Lung (tissue), 12 donors: ENCODE measurements around the gene DOCK3. TPM values are rescaled to one million over a fixed set of nuclear protein-coding genes. Genes with fewer than 3 reads are reported as not detected.

Source experiments
- ATAC-seq: fragments of 200-7000 bp; cut with Tn5 transposase; one replicate; pipeline ENCODE4 v1.9.1; 2020; ENCODE audit warnings: moderate number of reproducible peaks; ENCODE audit not compliant: insufficient read depth, low FRiP score
- DNase-seq, 3 donors: peaks; one replicate each; pipeline ENCODE4 v3.0.0-alpha.2; 2013 to 2017
- H3K27ac ChIP-seq, 2 donors: one replicate each; pipeline ENCODE4 v1.5.1; 2013; ENCODE audit warnings: mild to moderate bottlenecking in 2 of 2, moderate library complexity in 2 of 2, control low read depth in 1 of 2, inconsistent platforms in 1 of 2, low read depth in 1 of 2, low read length in 1 of 2
- H3K27me3 ChIP-seq, 3 donors: one replicate each; pipeline ENCODE4 v1.5.1; 2013; ENCODE audit warnings: low read length in 2 of 3; ENCODE audit not compliant: control insufficient read depth in 3 of 3, insufficient read depth in 3 of 3
- H3K36me3 ChIP-seq, 4 donors: one replicate each; pipeline ENCODE4 v1.5.1; 2013; ENCODE audit warnings: low read length in 4 of 4, mild to moderate bottlenecking in 1 of 4, moderate library complexity in 1 of 4; ENCODE audit not compliant: control insufficient read depth in 4 of 4, insufficient read depth in 4 of 4
- H3K4me1 ChIP-seq, 5 donors: one replicate each; pipeline ENCODE4 v1.5.1; 2013; ENCODE audit warnings: low read length in 5 of 5, mild to moderate bottlenecking in 2 of 5, moderate library complexity in 1 of 5; ENCODE audit not compliant: control insufficient read depth in 5 of 5, insufficient read depth in 5 of 5
- H3K4me3 ChIP-seq: one replicate; pipeline ENCODE4 v1.5.1; 2013; ENCODE audit warnings: mild to moderate bottlenecking, control low read depth, moderate library complexity
- H3K9ac ChIP-seq, 2 donors: one replicate each; pipeline ENCODE4 v1.5.1; 2013; ENCODE audit warnings: low read length in 2 of 2, control low read depth in 1 of 2; ENCODE audit not compliant: insufficient read depth in 1 of 2
- H3K9me3 ChIP-seq, 4 donors: one replicate each; pipeline ENCODE4 v1.5.1; 2013; ENCODE audit warnings: low read length in 3 of 4, mild to moderate bottlenecking in 1 of 4, moderate library complexity in 1 of 4; ENCODE audit not compliant: control insufficient read depth in 4 of 4, insufficient read depth in 3 of 4
- WGBS, 2 donors: extraction: QIAGEN DNeasy Blood & Tissue Kit; methylation state at CpG; one replicate each; pipeline ENCODE4 v1.1.7; 2013; 5-methylcytosine and 5-hydroxymethylcytosine counted together
- polyA plus RNA-seq, 2 donors: library from polyadenylated mRNA; stranded (reverse); fragments of 200-250 nt; gene quantifications; one replicate each; pipeline ENCODE4 v1.2.1, GENCODE V29; 2013
- total RNA-seq, 2 donors: library from RNA; depleted of rRNA in 1 of 2; stranded (reverse); fragments of >200 nt in 1 of 2; gene quantifications; one replicate each; pipeline ENCODE4 v1.2.1, GENCODE V29; 2014 to 2021
- TF ChIP-seq, protein P1 (sequence below): IDR thresholded peaks from 2 replicates; pipeline ENCODE4 v1.5.1; 2012; ENCODE audit warnings: mild to moderate bottlenecking; ENCODE audit errors: control extremely low read depth, extremely low read depth
- donor health status: control.
- donor health status: control.
- donor health status: Bipolar disorder and iron deficiency.
- donor health status: healthy.
- donor health status: DM: yes; HTN: yes; CAD: no.

DOCK3 gene
- total and polyA plus RNA-seq, 4 donors, result 0.06 to 1.4 (median 0.34) TPM

DNA sequence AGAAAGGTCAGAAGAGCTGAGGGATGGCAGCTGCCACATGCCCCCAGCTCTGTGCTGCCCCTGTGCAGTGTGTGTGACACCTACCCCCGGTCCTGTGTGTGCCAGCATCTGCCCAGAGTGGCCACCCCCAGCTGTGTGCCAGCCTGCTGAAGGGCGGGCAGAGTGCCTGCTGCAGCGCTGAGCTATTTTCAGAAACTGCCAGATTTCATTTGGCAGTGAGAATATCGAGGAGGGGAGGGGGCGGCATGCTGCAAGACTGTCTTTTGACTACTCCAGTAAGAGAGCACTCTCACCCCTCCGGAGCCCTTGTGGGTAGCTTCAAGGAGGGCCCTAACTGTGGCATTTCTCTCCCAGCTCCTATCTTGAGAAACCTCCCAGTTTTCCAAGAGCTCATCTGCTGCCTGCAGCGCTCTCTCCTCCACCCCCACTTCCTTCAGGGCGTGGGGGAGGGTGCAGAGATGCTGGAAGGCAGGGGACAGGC, 25.2 kb upstream of the DOCK3 start:
- Histone ChIP-seq H3K27ac (peak overlapping the region in 1 of 2 donors; percentile 74), H3K4me1 (peaks cover 0 to 10% (median 4%) of the 10 kb centered on the region in 5 donors), H3K27me3 (no peaks in the 10 kb centered on the region), H3K4me3 (no peak overlapping the region), H3K9me3 (no peaks in the 10 kb centered on the region), H3K9ac (no peak overlapping the region), H3K36me3 (peaks cover 0 to 45% (median 0%) of the 10 kb centered on the region in 4 donors)
- no peak for ATAC-seq
- peak in 1 of 3 donors; percentile 34 for DNase-seq
- WGBS, 2 donors, result 76 to 85% methylated on average over 8 of the region's 8 CpGs
- TF ChIP-seq, protein P1, sequence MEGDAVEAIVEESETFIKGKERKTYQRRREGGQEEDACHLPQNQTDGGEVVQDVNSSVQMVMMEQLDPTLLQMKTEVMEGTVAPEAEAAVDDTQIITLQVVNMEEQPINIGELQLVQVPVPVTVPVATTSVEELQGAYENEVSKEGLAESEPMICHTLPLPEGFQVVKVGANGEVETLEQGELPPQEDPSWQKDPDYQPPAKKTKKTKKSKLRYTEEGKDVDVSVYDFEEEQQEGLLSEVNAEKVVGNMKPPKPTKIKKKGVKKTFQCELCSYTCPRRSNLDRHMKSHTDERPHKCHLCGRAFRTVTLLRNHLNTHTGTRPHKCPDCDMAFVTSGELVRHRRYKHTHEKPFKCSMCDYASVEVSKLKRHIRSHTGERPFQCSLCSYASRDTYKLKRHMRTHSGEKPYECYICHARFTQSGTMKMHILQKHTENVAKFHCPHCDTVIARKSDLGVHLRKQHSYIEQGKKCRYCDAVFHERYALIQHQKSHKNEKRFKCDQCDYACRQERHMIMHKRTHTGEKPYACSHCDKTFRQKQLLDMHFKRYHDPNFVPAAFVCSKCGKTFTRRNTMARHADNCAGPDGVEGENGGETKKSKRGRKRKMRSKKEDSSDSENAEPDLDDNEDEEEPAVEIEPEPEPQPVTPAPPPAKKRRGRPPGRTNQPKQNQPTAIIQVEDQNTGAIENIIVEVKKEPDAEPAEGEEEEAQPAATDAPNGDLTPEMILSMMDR, result no peak

DNA sequence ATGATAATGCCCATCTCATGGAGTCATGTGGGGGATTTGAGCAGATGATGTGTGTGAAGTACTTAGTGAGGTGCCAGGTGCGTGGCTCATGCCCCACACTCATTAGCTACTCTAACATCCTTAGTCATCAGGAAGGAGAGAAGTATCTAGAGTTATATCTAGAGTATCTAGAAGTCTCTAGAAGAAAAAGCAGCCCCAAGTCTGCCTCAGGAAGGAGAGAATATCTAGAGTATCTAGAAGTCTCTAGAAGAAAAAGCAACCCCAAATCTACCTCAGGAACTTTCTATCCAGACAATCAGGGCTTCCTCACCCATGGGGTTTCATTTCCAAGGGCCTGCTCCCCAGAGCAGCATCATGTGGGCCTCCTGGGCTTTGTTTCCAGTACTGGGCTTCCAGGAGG, 24.7 kb upstream of the DOCK3 start:
- no peaks in the 10 kb centered on the region for H3K9me3 ChIP-seq
- WGBS, 2 donors, result 91 to 100% methylated on average over 1 of the region's 1 CpG
- no peak for DNase-seq
- peaks cover 0 to 43% (median 0%) of the 10 kb centered on the region in 4 donors for H3K36me3 ChIP-seq
- TF ChIP-seq, protein P1, result no peak
- no peak overlapping the region for H3K27ac ChIP-seq
- no peaks in the 10 kb centered on the region for H3K27me3 ChIP-seq
- ATAC-seq, result no peak
- no peak overlapping the region for H3K9ac ChIP-seq
- no peak overlapping the region for H3K4me3 ChIP-seq
- H3K4me1 ChIP-seq, result peaks cover 0 to 10% (median under 1%) of the 10 kb centered on the region in 5 donors

DNA sequence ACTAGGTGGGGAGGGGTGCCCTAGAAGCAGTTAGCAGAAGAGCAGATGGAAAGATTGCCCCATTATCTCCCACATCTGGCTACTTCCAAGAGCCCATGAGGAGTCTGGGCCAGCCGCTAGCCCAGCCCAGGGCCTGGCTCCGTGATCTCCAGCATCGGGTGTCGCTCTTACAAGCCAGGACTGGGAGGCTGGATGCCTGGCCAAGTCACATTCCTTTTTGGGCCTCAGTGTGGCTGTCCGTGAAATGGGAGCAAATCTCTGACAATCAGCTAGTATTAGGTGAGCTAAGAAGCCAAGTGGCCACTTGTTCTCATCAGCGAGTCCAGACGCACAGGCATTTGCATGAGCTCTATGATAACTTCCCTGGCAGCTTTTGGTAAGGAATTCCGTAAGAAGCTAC, 23.3 kb upstream of the DOCK3 start:
- Histone ChIP-seq H3K9ac (no peak overlapping the region), H3K4me3 (no peak overlapping the region), H3K27ac (no peak overlapping the region), H3K4me1 (peaks cover 0 to 10% (median 0%) of the 10 kb centered on the region in 5 donors), H3K36me3 (peaks cover 0 to 31% (median 0%) of the 10 kb centered on the region in 4 donors), H3K27me3 (no peaks in the 10 kb centered on the region), H3K9me3 (no peaks in the 10 kb centered on the region)
- no peak for DNase-seq
- no peak for ATAC-seq
- 88 to 96% methylated on average over 8 of the region's 8 CpGs for WGBS, 2 donors
- TF ChIP-seq, protein P1, result no peak
